Omental fat pad (tissue), 4 donors: ENCODE measurements around the gene TES. TPM values are rescaled to one million over a fixed set of nuclear protein-coding genes. Genes with fewer than 3 reads are reported as not detected.

Experiments used
- ATAC-seq: fragments of 150-250 bp; one replicate; pipeline ENCODE4 v1.9.1; 2016; ENCODE audit warnings: mild to moderate bottlenecking, moderate library complexity; ENCODE audit not compliant: low FRiP score
- DNase-seq: peaks from one replicate; pipeline ENCODE4 v3.0.0-alpha.2; 2019; ENCODE audit warnings: low spot score
- CTCF ChIP-seq, 3 donors: fragments of 450-650 bp; IDR thresholded peaks; one replicate each; pipeline ENCODE4 v1.5.1; 2016 to 2017; ENCODE audit warnings: antibody characterized with exemption in 3 of 3, mild to moderate bottlenecking in 3 of 3, moderate library complexity in 2 of 3
- total RNA-seq, 4 donors: library from RNA; depleted of rRNA; stranded (reverse); fragments of >200 nt; gene quantifications; one replicate each; pipeline ENCODE4 v1.1.0, GENCODE V29; 2016

TES gene
- total RNA-seq, 4 donors from 2014 or later = 22.0 to 58.6 (median 35.8) TPM

- ATAC-seq (no peak), DNase-seq (no peak)
- no peak for TF ChIP-seq CTCF (IDR thresholded peaks at IDR 0.05)
Measured at GRCh38 chr7:116176226-116176625, 34.1 kb upstream of the TES start.

- ATAC-seq = no peak
- no peak for DNase-seq
- TF ChIP-seq CTCF (IDR thresholded peaks at IDR 0.05) = no peak
Measured at GRCh38 chr7:116177009-116177408, 33.3 kb upstream of the TES start.

- ATAC-seq (no peak), DNase-seq (no peak)
- peak in 1 of 3 donors; percentile 66 for TF ChIP-seq CTCF (IDR thresholded peaks at IDR 0.05)
Measured at GRCh38 chr7:116180302-116180701, 30.0 kb upstream of the TES start.

GRCh38 chr7:116182023-116182422, 28.3 kb upstream of the TES start:
- ATAC-seq = no peak
- no peak for DNase-seq
- no peak for TF ChIP-seq CTCF (IDR thresholded peaks at IDR 0.05)

- DNase-seq (no peak), ATAC-seq (no peak)
- no peak for TF ChIP-seq CTCF (IDR thresholded peaks at IDR 0.05)
Measured at GRCh38 chr7:116185450-116185849, 24.9 kb upstream of the TES start.

- DNase-seq (no peak), ATAC-seq (no peak)
- TF ChIP-seq CTCF (IDR thresholded peaks at IDR 0.05) = no peak
Measured at GRCh38 chr7:116185956-116186355, 24.4 kb upstream of the TES start.

GRCh38 chr7:116187400-116187799, 22.9 kb upstream of the TES start:
- ATAC-seq = no peak
- no peak for TF ChIP-seq CTCF (IDR thresholded peaks at IDR 0.05)
- no peak for DNase-seq
